Fibroblast of skin of back (primary cell): ENCODE measurements around the gene NDUFA6. TPM values are rescaled to one million over a fixed set of nuclear protein-coding genes. Genes with fewer than 3 reads are reported as not detected.
"Not testable (repeated sequence)": the region's sequence is repeated elsewhere in the genome, so short reads cannot be mapped to it uniquely, and the experiment has no call there.

Source experiments
- DNase-seq: peaks from one replicate; pipeline ENCODE4 v3.0.0-alpha.2; 2013
- polyA plus RNA-seq, 2 experiments: library from polyadenylated mRNA; unstranded; fragments of 120-200 nt; gene quantifications; one replicate each; pipeline ENCODE4 v1.2.1, GENCODE V29; 2013; ENCODE audit not compliant: insufficient read length in 2 of 2

The NDUFA6 gene
- 84.1 TPM for polyA plus RNA-seq (2013, experiment 1 of 2; ENCODE audit: insufficient read length)
- 59.2 TPM for polyA plus RNA-seq (2013, experiment 2 of 2; ENCODE audit: insufficient read length)

GRCh38 chr22:42090596-42091454 is at the start of gene NDUFA6:
Gene NDUFA6, minus strand, starts transcription at chr22:42090772. Its CDS starts 28 bp downstream, at chr22:42090744.
- peak; percentile 99 for DNase-seq

- DNase-seq, result not testable (repeated sequence)
These were observed 49.6 kb upstream of the NDUFA6 start for GRCh38 chr22:42140153-42140552.

GRCh38 chr22:42139508-42139907 is 48.9 kb upstream of the NDUFA6 start:
- DNase-seq, result not testable (repeated sequence)

- no peak for DNase-seq
These were observed 48.4 kb upstream of the NDUFA6 start for GRCh38 chr22:42138972-42139371.

GRCh38 chr22:42138122-42138770 is 47.7 kb upstream of the NDUFA6 start:
- no peak for DNase-seq

- DNase-seq, result not testable (repeated sequence)
These were observed 45.1 kb upstream of the NDUFA6 start for GRCh38 chr22:42135688-42136087.

GRCh38 chr22:42134100-42135020 is 43.8 kb upstream of the NDUFA6 start:
- no peak for DNase-seq

- DNase-seq, result no peak
These were observed 41.9 kb upstream of the NDUFA6 start for GRCh38 chr22:42132457-42132856.

GRCh38 chr22:42131562-42131961 is 41.0 kb upstream of the NDUFA6 start:
- no peak for DNase-seq

GRCh38 chr22:42130639-42131431 is 40.3 kb upstream of the NDUFA6 start, which contains the start of gene CYP2D6:
Gene CYP2D6, minus strand, starts transcription at chr22:42130810. Its CDS starts 19 bp downstream, at chr22:42130791.
- not testable (repeated sequence) for DNase-seq

- not testable (repeated sequence) for DNase-seq
These were observed 39.6 kb upstream of the NDUFA6 start for GRCh38 chr22:42130182-42130581.

- not testable (repeated sequence) for DNase-seq
These were observed 38.5 kb upstream of the NDUFA6 start for GRCh38 chr22:42128776-42129694.

GRCh38 chr22:42128007-42128406 is 37.4 kb upstream of the NDUFA6 start:
- DNase-seq, result not testable (repeated sequence)

GRCh38 chr22:42127606-42128005 is 37.0 kb upstream of the NDUFA6 start:
- no peak for DNase-seq

- DNase-seq, result not testable (repeated sequence)
These were observed 33.0 kb upstream of the NDUFA6 start for GRCh38 chr22:42123529-42123928.

GRCh38 chr22:42120231-42121021 is 29.9 kb upstream of the NDUFA6 start:
- not testable (repeated sequence) for DNase-seq

GRCh38 chr22:42116848-42117424 is 26.4 kb upstream of the NDUFA6 start:
- DNase-seq, result no peak

- DNase-seq, result not testable (repeated sequence)
These were observed 24.9 kb upstream of the NDUFA6 start for GRCh38 chr22:42115420-42115830.

- DNase-seq, result peak; percentile 5
These were observed 24.1 kb upstream of the NDUFA6 start for GRCh38 chr22:42114721-42115120.
